Epithelial cell of proximal tubule (primary cell): ENCODE data around the gene P2RX5. TPM values are rescaled to one million over a fixed set of nuclear protein-coding genes. Genes with fewer than 3 reads are reported as not detected.

ENCODE experiments used
- DNase-seq: peaks from one replicate; pipeline ENCODE4 v3.0.0-alpha.2; 2011; ENCODE audit warnings: low read depth
- H3K4me3 ChIP-seq: 2 replicates; pipeline ENCODE4 v1.5.1; 2011; ENCODE audit warnings: low read depth, mild to moderate bottlenecking, low read length
- CTCF ChIP-seq: conservative IDR thresholded peaks from 2 replicates; pipeline ENCODE4 v1.5.1; 2012; ENCODE audit warnings: low read depth, mild to moderate bottlenecking, low read length
- total RNA-seq: library from RNA; depleted of rRNA; stranded (reverse); fragments of >200 nt; gene quantifications from 2 replicates; pipeline ENCODE4 v1.2.3, GENCODE V29; 2015

Gene P2RX5
- total RNA-seq, 1 donor from 2014 or later, result 4.8 TPM

- TF ChIP-seq CTCF, result no peak
- DNase-seq, result no peak
Measured at GRCh38 chr17:3669548-3669947, 26.4 kb downstream of the P2RX5 start.

GRCh38 chr17:3669085-3669347, 26.9 kb downstream of the P2RX5 start:
- no peak for DNase-seq
- peak overlapping the region; percentile 97 for H3K4me3 ChIP-seq
- no peak for TF ChIP-seq CTCF

More at GRCh38 chr17:3669548-3669947, 26.4 kb downstream of the P2RX5 start:
- H3K4me3 ChIP-seq, result peak overlapping the region; percentile 97

- DNase-seq, result peak; percentile 52
- peak within 1 kb of the TSS; percentile 97 for H3K4me3 ChIP-seq
- TF ChIP-seq CTCF, result no peak
Measured at GRCh38 chr17:3668279-3669084, 27.5 kb downstream of the P2RX5 start, which contains the start of the genes EMC6 and TAX1BP3. Gene EMC6, plus strand, starts transcription at chr17:3668812. Its CDS starts 335 bp downstream, at chr17:3669147. Gene TAX1BP3, minus strand, starts transcription at chr17:3668578. Its CDS starts 52 bp downstream, at chr17:3668526.

- no peak for DNase-seq
- H3K4me3 ChIP-seq, result peak overlapping the region; percentile 97
- peak; percentile 6 for TF ChIP-seq CTCF
Measured at GRCh38 chr17:3667366-3668278, 28.3 kb downstream of the P2RX5 start.

- no peak for TF ChIP-seq CTCF
- H3K4me3 ChIP-seq, result peak overlapping the region; percentile 30
- DNase-seq, result no peak
Measured at GRCh38 chr17:3666516-3666915, 29.4 kb downstream of the P2RX5 start.

- DNase-seq, result no peak
- no peak for TF ChIP-seq CTCF
- H3K4me3 ChIP-seq, result no peak overlapping the region
Measured at GRCh38 chr17:3665834-3666233, 30.1 kb downstream of the P2RX5 start.
